ENCODE data around the gene DIPK1B. TPM values are rescaled to one million over a fixed set of nuclear protein-coding genes. Genes with fewer than 3 reads are reported as not detected.

The DIPK1B gene
- total RNA-seq, 3 donors from 2014 or later = 4.8 to 8.2 (median 5.6) TPM

DNA sequence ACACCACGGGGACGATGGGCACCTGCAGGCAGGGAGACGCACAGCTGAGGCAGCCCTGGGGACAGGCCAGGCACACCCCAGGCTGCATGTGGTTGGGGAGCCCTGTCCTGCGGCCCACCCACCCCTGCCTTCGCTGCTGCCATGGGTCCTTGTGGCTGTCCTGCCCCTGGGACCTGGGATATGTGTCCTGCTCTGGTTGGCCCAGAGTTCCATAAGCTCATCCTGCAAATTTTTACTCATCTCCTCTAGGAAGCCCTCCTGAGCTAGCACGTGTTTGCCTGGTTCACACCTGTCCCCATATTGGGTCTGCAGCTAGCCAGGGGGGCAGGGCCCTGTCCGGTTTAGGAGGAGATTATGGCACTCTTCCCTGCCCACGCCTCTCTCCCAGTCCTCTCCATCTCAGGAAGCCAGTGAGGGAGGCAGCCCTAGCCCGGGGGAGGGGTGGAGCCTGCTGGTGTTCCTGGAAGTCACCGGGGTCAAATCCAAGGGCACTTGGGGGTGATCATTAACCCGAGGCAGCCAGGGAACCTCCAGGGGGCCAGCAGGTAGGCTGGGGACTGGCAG, 37.5 kb upstream of the DIPK1B start:
- Histone ChIP-seq H3K4me3 (no peak overlapping the region), H3K27ac (no peak overlapping the region), H3K4me1 (no peaks in the 10 kb centered on the region), H3K9me3 (no peaks in the 10 kb centered on the region), H3K36me3 (no peaks in the 10 kb centered on the region), H3K27me3 (peaks cover 3 to 12% of the 10 kb centered on the region in 2 donors)
- DNase-seq (ENCODE audit: low spot score in 2 of 2) = no peak
- TF ChIP-seq CTCF (IDR thresholded peaks at IDR 0.05) (no peak), POLR2AphosphoS5 (IDR thresholded peaks at IDR 0.05) (no peak), POLR2A (IDR thresholded peaks at IDR 0.05) (no peak)
- intact Hi-C loops (cut with DNase I; ENCODE audit: low total_unique reads) = no loop called here

GRCh38 chr9:136675477-136676296, 36.7 kb upstream of the DIPK1B start:
- no peak for TF ChIP-seq POLR2AphosphoS5 (IDR thresholded peaks at IDR 0.05)
- TF ChIP-seq POLR2A (IDR thresholded peaks at IDR 0.05) = no peak
- TF ChIP-seq CTCF (IDR thresholded peaks at IDR 0.05) = no peak

DNA sequence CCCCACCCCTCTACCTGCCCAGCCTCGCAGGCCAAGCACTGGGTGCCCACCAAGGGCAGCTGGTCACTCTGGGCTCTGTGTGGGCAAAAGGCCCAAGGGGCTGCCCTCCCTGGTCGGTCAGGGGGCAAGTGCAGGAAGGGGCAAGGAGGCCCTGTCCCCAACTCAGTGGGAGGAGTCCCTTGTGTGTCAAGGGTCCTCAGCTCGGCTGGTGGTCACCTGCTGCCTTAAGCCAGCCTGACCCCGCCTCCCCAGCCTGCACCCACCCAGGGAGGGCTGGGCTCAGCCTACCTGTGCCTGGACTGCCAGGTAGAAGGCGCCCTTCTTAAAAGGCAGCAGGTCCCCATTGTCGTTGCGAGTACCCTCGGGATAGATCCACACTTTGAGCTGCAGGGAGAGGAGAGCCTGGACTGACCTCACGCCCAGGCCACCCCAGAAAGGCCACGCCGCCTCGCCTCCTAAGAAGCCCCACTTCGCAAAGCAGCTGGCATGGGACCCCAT, 36.0 kb upstream of the DIPK1B start:
- Histone ChIP-seq H3K4me1 (no peaks in the 10 kb centered on the region), H3K27ac (no peak overlapping the region), H3K27me3 (peaks cover 0 to 1% of the 10 kb centered on the region in 2 donors), H3K9me3 (no peaks in the 10 kb centered on the region), H3K36me3 (no peaks in the 10 kb centered on the region), H3K4me3 (no peak overlapping the region)
- intact Hi-C loops (cut with DNase I; ENCODE audit: low total_unique reads) = no loop called here
- DNase-seq (ENCODE audit: low spot score in 2 of 2) = no peak
- TF ChIP-seq POLR2AphosphoS5 (IDR thresholded peaks at IDR 0.05) (no peak), CTCF (IDR thresholded peaks at IDR 0.05) (no peak), POLR2A (IDR thresholded peaks at IDR 0.05) (no peak)

More at GRCh38 chr9:136675477-136676296, 36.7 kb upstream of the DIPK1B start:
- intact Hi-C loops (cut with DNase I; ENCODE audit: low total_unique reads) = no loop called here
- Histone ChIP-seq H3K4me1 (no peaks in the 10 kb centered on the region), H3K27me3 (peaks cover 0 to 4% of the 10 kb centered on the region in 2 donors), H3K9me3 (no peaks in the 10 kb centered on the region), H3K36me3 (no peaks in the 10 kb centered on the region), H3K27ac (no peak overlapping the region), H3K4me3 (no peak overlapping the region)
- no peak for DNase-seq (ENCODE audit: low spot score in 2 of 2)

DNA sequence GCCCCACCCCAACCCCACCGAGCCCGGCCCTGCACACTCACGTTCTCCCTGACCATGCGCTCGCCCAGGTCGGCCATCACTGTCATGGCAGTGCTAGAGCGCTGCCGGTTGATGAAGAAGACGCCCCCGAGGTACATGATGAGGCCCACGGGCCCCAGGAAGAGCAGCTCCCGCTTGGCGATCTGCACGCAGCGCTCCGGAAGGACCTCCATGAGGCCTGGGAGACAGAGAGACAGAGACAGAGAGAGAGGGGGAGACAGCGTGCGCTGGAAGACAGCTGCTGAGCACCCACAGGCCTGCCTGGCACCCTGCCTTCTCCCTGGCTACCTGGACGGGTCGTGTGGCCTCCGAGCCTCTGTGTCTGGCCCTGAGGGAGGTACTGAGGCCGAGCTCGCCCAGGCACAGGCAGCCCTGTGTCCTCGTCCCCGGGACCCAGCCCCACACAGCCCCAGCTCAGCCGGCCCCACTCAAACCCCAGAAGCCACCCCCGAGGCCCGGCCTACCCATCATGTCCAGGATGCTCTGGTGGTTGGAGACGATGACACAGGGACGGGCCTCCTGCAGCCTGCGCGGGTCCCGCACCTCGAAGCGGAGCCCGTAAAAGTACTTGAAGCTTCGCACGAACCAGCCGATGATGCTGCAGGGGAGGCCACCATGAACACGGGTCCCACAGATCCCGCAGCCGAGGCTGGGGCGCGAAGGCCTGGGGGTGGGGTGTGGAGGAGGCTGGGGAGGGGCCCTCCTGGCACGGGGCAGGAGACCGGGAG, 35.3 kb upstream of the DIPK1B start:
- Histone ChIP-seq H3K4me1 (no peaks in the 10 kb centered on the region), H3K36me3 (no peaks in the 10 kb centered on the region), H3K27ac (no peak overlapping the region)

More for the DNA sequence above, 35.3 kb upstream of the DIPK1B start:
- Histone ChIP-seq H3K4me3 (no peak overlapping the region), H3K9me3 (no peaks in the 10 kb centered on the region), H3K27me3 (no peaks in the 10 kb centered on the region)
- intact Hi-C loops (cut with DNase I; ENCODE audit: low total_unique reads) = no loop called here
- DNase-seq (ENCODE audit: low spot score in 2 of 2) = no peak
- no peak for TF ChIP-seq POLR2AphosphoS5 (IDR thresholded peaks at IDR 0.05)
- TF ChIP-seq CTCF (IDR thresholded peaks at IDR 0.05) = no peak
- TF ChIP-seq POLR2A (IDR thresholded peaks at IDR 0.05) = no peak
